Bone marrow (tissue), 2 donors: ENCODE results near the gene GTPBP4.
A peak's percentile ranks its signal among the peaks of the same experiment; 100 is the strongest.
"Not testable (repeated sequence)": the region's sequence is repeated elsewhere in the genome, so short reads cannot be mapped to it uniquely, and the experiment has no call there.

Experiments
- DNase-seq, 2 donors: peaks; one replicate each; lab custom pipeline; 2025; lab: John Stamatoyannopoulos, UW

The GTPBP4 gene

GRCh38 chr10:1025683-1026082 lies 37.4 kb downstream of the GTPBP4 start, which contains the start of gene IDI2:
Gene IDI2 (minus strand): TSS chr10:1025859. CDS start chr10:1024723, 1,136 bp downstream.
- no peak for DNase-seq

GRCh38 chr10:1026578-1026977 lies 38.3 kb downstream of the GTPBP4 start:
- no peak for DNase-seq

GRCh38 chr10:1029838-1030237 lies 41.6 kb downstream of the GTPBP4 start:
- no peak for DNase-seq

GRCh38 chr10:1033601-1034000 lies 45.4 kb downstream of the GTPBP4 start:
- DNase-seq = no peak

GRCh38 chr10:1034758-1035157 lies 46.5 kb downstream of the GTPBP4 start:
- no peak for DNase-seq

GRCh38 chr10:1035201-1035600 lies 47.0 kb downstream of the GTPBP4 start:
- DNase-seq = no peak

- no peak for DNase-seq
Observed at GRCh38 chr10:1036341-1036791, 48.1 kb downstream of the GTPBP4 start.

- DNase-seq = no peak
Observed at GRCh38 chr10:1037098-1037497, 48.9 kb downstream of the GTPBP4 start.

- not testable (repeated sequence) for DNase-seq
Observed at GRCh38 chr10:1038769-1039168, 50.5 kb downstream of the GTPBP4 start.

- no peak for DNase-seq
Observed at GRCh38 chr10:1040133-1040532, 51.9 kb downstream of the GTPBP4 start.

GRCh38 chr10:1041514-1041913 lies 53.3 kb downstream of the GTPBP4 start:
- no peak for DNase-seq

GRCh38 chr10:1043532-1043995 lies 55.3 kb downstream of the GTPBP4 start:
- DNase-seq = no peak

- DNase-seq = no peak
Observed at GRCh38 chr10:1044146-1044545, 55.9 kb downstream of the GTPBP4 start.

GRCh38 chr10:1044964-1045363 lies 56.7 kb downstream of the GTPBP4 start:
- DNase-seq = no peak

GRCh38 chr10:1045415-1045814 lies 57.2 kb downstream of the GTPBP4 start:
- DNase-seq = no peak

GRCh38 chr10:1047937-1048336 lies 59.7 kb downstream of the GTPBP4 start:
- no peak for DNase-seq

- DNase-seq = no peak
Observed at GRCh38 chr10:1048349-1048731, 60.1 kb downstream of the GTPBP4 start.

- peak; percentile 97 to 98 for DNase-seq
Observed at GRCh38 chr10:1048732-1049424, 60.6 kb downstream of the GTPBP4 start, which contains the start of gene IDI1. Gene IDI1 (minus strand): TSS chr10:1049119. CDS start chr10:1049003, 116 bp downstream.

GRCh38 chr10:1049425-1049958 lies 61.3 kb downstream of the GTPBP4 start:
- no peak for DNase-seq

- DNase-seq = no peak
Observed at GRCh38 chr10:1050145-1050544, 61.9 kb downstream of the GTPBP4 start.

- no peak for DNase-seq
Observed at GRCh38 chr10:1050554-1050953, 62.3 kb downstream of the GTPBP4 start.

- DNase-seq = no peak
Observed at GRCh38 chr10:1054684-1055083, 66.5 kb downstream of the GTPBP4 start.

GRCh38 chr10:1056326-1057105 lies 68.3 kb downstream of the GTPBP4 start, which contains the start of gene WDR37:
Gene WDR37 (plus strand): TSS chr10:1056385. CDS start chr10:1072156, 15,771 bp downstream.
- peak; percentile 55 to 73 for DNase-seq
